Neural crest cell (in vitro differentiated cells): ENCODE results near the gene SAPCD2. TPM values are rescaled to one million over a fixed set of nuclear protein-coding genes. Genes with fewer than 3 reads are reported as not detected.

Experiments used
- DNase-seq: peaks from one replicate; pipeline ENCODE4 v3.0.0; 2021; ENCODE audit warnings: low read depth, mixed read lengths, low spot score
- H3K27ac Mint-ChIP-seq: one replicate; pipeline ENCODE4 v1.8.0; 2021; ENCODE audit warnings: mild to moderate bottlenecking, mixed read lengths; ENCODE audit not compliant: unreplicated experiment
- H3K27me3 Mint-ChIP-seq: 2 replicates; pipeline ENCODE4 v1.8.0; 2021; ENCODE audit warnings: low read depth, mild to moderate bottlenecking, mixed read lengths
- H3K36me3 Mint-ChIP-seq: 2 replicates; pipeline ENCODE4 v1.8.0; 2021; ENCODE audit warnings: low read depth, mild to moderate bottlenecking, mixed read lengths
- H3K4me1 Mint-ChIP-seq: 2 replicates; pipeline ENCODE4 v1.8.0; 2021; ENCODE audit warnings: mixed read lengths
- H3K4me3 Mint-ChIP-seq: one replicate; pipeline ENCODE4 v1.8.0; 2021; ENCODE audit warnings: mild to moderate bottlenecking, mixed read lengths
- H3K9me3 Mint-ChIP-seq: 2 replicates; pipeline ENCODE4 v1.8.0; 2021; ENCODE audit warnings: mixed read lengths
- total RNA-seq: library from RNA; stranded (reverse); gene quantifications from 2 replicates; pipeline ENCODE4 v1.2.1, GENCODE V29; 2021
- TF ChIP-seq, protein P1 (sequence below): fragments of 200-600 bp; sonication (generic); conservative IDR thresholded peaks from 2 replicates; pipeline ENCODE4 v1.5.0; 2021; ENCODE audit warnings: antibody characterized with exemption, mild to moderate bottlenecking

The SAPCD2 gene
- total RNA-seq, 1 donor from 2014 or later = 31.1 TPM

DNA sequence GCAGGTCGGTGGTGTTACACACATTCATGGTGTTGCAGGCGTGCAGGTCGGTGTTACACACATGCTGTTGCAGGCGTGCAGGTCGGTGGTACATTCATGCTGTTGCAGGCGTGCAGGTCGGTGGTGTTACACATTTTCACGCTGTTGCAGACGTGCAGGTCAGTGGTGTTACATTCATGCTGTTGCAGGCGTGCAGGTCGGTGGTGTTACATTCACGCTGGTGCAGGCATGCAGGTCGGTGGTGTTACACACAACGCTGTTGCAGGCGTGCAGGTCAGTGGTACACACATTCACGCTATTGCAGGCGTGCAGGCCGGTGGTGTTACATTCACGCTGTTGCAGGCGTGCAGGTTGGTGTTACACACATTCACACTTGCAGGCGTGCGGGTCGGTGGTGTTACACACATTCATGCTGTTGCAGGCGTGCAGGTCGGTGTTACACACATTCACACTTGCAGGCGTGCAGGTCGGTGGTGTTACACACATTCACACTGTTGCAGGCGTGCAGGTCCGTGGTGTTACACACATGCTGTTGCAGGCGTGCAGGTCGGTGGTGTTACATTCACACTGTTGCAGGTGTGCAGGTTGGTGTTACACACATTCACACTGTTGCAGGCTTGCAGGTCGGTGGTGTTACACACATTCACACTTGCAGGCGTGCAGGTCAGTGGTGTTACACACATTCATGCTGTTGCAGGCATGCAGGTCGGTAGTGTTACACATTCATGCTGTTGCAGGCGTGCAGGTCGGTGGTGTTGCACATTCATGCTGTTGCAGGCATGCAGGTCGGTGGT, 33.0 kb upstream of the SAPCD2 start:
- Mint-ChIP-seq H3K9me3 (no peaks in the 10 kb centered on the region), H3K4me3 (no peak overlapping the region), H3K27ac (no peak overlapping the region), H3K27me3 (no peaks in the 10 kb centered on the region), H3K4me1 (no peaks in the 10 kb centered on the region), H3K36me3 (peaks cover 4% of the 10 kb centered on the region)
- TF ChIP-seq, protein P1, sequence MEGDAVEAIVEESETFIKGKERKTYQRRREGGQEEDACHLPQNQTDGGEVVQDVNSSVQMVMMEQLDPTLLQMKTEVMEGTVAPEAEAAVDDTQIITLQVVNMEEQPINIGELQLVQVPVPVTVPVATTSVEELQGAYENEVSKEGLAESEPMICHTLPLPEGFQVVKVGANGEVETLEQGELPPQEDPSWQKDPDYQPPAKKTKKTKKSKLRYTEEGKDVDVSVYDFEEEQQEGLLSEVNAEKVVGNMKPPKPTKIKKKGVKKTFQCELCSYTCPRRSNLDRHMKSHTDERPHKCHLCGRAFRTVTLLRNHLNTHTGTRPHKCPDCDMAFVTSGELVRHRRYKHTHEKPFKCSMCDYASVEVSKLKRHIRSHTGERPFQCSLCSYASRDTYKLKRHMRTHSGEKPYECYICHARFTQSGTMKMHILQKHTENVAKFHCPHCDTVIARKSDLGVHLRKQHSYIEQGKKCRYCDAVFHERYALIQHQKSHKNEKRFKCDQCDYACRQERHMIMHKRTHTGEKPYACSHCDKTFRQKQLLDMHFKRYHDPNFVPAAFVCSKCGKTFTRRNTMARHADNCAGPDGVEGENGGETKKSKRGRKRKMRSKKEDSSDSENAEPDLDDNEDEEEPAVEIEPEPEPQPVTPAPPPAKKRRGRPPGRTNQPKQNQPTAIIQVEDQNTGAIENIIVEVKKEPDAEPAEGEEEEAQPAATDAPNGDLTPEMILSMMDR = no peak
- DNase-seq = no peak

DNA sequence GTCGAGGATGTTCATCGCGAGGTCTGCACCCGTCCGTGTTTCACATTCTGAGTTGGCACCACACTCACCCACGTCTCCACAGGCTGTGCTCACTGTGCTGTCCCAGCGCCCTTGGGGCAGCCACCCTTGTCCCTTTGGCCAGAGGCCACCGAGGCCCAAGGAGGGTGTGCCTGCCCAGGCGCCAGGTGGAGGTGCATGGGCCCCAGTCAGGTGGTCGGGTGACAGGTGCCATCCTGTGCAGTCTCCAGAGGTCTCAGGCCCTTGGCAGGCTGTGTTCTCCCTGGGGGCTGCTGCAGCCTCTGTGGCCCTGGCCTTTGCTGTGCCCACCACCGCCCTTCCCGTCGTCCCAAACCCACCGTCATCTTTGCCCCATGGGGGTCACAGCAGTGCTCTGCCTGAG, 28.9 kb upstream of the SAPCD2 start:
- H3K4me3 Mint-ChIP-seq = no peak overlapping the region
- no peak overlapping the region for H3K27ac Mint-ChIP-seq
- peaks cover 4% of the 10 kb centered on the region for H3K36me3 Mint-ChIP-seq
- DNase-seq = no peak
- no peaks in the 10 kb centered on the region for H3K4me1 Mint-ChIP-seq
- no peaks in the 10 kb centered on the region for H3K9me3 Mint-ChIP-seq
- no peaks in the 10 kb centered on the region for H3K27me3 Mint-ChIP-seq
- TF ChIP-seq, protein P1 = no peak

DNA sequence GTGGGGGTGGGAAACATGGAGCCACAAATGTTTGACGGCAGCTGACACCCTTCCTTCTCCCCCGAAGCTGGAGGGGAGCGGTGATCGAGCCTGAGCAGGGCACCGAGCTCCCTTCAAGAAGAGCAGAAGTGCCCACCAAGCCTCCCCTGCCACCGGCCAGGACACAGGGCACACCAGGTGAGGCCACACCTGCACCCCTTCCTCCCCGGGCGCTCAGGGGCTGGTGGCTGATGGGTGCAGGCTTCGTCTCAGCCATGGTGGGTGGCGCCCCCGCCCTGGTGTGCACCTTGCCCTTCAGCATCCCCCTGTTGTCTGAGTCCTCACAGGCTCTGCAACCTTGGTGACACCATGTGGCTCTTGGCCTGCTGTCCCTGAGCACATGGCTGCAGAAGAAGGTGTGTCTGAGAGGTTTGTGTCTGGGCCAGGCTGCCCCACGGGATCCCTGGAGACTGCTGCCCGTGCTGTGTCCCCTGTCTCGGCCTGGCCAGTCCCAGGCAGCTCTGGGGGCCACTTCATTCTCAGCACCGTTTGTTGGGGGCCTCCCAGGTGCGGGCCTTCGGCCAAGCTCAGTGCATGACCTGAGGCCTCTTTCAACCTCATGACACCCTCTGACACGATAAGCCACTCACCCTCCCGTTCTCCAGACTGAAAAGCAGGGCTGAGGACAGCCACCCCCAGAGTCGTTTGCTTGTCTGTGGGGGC, 27.6 kb upstream of the SAPCD2 start:
- Mint-ChIP-seq H3K4me3 (no peak overlapping the region), H3K9me3 (no peaks in the 10 kb centered on the region), H3K27ac (no peak overlapping the region), H3K27me3 (no peaks in the 10 kb centered on the region), H3K4me1 (no peaks in the 10 kb centered on the region), H3K36me3 (peaks cover 4% of the 10 kb centered on the region)
- TF ChIP-seq, protein P1 = no peak
- no peak for DNase-seq

DNA sequence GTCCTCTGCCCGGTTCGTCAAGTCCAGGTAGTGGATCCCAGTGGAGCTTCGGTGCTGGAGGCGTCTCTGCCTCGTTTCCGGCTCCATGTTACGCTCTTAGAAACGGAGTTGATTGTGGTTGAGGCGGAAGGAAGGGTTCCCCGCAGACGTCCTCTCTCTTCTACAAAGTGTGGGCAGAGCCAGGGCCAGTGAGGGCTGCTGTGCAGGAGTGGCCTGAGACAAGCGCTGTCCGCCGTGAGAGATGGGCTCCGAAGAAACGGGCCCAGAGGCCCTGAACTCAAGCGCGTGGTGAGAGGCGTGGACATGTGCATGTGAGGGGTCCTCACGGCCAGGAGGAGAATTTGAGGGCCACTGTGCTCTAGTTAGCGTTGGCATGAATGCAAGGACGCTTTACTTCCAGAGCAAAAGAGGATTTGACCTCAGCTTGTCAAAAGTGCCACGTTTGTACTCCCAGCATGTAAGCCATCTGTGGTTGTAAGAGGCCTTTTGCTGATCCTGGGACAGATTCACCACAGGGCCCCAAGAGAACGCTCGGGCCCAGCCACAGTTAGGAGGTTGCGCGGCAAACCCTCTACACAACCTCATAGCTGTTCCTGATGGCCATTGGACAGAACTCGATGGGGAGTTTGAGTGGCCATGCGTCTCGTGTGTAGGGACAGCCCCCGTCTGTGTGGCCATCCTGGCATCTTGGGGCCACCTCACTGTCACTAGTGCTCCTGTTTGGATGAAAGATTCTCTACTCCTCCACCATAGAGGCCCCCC, 26.6 kb upstream of the SAPCD2 start:
- Mint-ChIP-seq H3K36me3 (peaks cover 4% of the 10 kb centered on the region), H3K27me3 (no peaks in the 10 kb centered on the region), H3K4me3 (no peak overlapping the region), H3K4me1 (no peaks in the 10 kb centered on the region), H3K27ac (no peak overlapping the region), H3K9me3 (no peaks in the 10 kb centered on the region)
- no peak for DNase-seq
- TF ChIP-seq, protein P1 = no peak

DNA sequence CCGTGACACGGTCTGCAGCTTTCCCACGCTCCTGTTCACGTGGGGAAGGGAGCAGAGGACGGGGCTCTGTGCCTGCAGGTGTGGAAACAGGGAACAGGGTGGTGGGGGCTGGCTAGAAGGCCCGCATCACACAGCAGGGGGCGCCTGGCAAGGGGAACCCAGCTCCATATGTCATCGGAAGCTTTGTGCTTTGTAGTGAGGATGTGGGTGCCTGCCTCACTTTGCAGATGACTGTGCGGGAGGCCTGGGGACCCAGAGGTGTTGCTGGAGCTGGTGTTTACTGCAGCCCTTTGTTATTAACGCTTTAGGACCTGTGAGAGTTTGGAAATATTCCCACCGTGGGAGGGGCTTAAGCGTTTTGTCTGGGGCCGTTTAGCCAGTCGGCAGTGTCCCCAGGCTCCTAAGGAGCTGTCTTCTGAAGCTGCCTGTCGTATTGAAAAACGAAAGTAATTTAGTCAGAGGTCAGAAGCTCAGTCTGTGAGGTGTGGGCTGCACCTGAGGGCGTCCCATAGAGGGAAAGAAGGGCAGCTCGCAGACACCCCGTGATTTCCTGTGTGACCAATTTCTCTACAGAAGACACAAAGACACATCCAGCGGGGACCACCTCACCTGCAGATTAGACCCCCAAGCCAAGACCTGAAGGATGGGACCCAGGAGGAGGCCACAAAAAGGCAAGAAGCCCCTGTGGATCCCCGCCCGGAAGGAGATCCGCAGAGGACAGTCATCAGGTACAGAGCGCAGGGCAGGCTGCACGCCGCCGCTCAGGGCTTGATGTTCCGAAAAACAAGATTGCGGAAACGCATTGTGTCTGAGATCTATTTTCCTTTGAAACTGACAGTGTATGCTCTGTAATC, 25.5 kb upstream of the SAPCD2 start:
- no peaks in the 10 kb centered on the region for H3K9me3 Mint-ChIP-seq
- H3K27me3 Mint-ChIP-seq = no peaks in the 10 kb centered on the region
- TF ChIP-seq, protein P1 = no peak
- no peak overlapping the region for H3K4me3 Mint-ChIP-seq
- no peaks in the 10 kb centered on the region for H3K4me1 Mint-ChIP-seq
- H3K36me3 Mint-ChIP-seq = peaks cover 4% of the 10 kb centered on the region
- H3K27ac Mint-ChIP-seq = no peak overlapping the region
- no peak for DNase-seq
